ENCODE results near the gene PHLPP1. TPM values are rescaled to one million over a fixed set of nuclear protein-coding genes. Genes with fewer than 3 reads are reported as not detected.

Gene PHLPP1
- total RNA-seq, 1 experiment from 2014 or later: 39.9 TPM

GRCh38 chr18:62897153-62897552 lies 181.8 kb downstream of the PHLPP1 start:
- H2BK20ac ChIP-seq (ENCODE audit: low read depth, low read length, poor library complexity, severe bottlenecking): no peak overlapping the region
- no peak overlapping the region for H3K14ac ChIP-seq (ENCODE audit: insufficient read depth, low read length)
- no peak overlapping the region for H3K9ac ChIP-seq (ENCODE audit: extremely low read depth, insufficient read length, low read length)
- no peaks in the 10 kb centered on the region for H3K79me2 ChIP-seq (ENCODE audit: insufficient read depth, low read length)
- H4K91ac ChIP-seq (ENCODE audit: insufficient read length, low read depth, low read length): no peak overlapping the region
- H4K20me1 ChIP-seq (ENCODE audit: control insufficient read depth, insufficient read depth, insufficient read length): no peaks in the 10 kb centered on the region
- H3K4me1 ChIP-seq (ENCODE audit: insufficient read depth, low read length): peaks cover 4% of the 10 kb centered on the region; the same call in 1 of the 2 replicates
- no peak overlapping the region for H3K4me2 ChIP-seq (ENCODE audit: insufficient read depth, insufficient read length, low read length)
- H4K5ac ChIP-seq (ENCODE audit: insufficient read length, low read depth, low read length): no peak overlapping the region
- no peak overlapping the region for H2BK15ac ChIP-seq (ENCODE audit: low read depth, low read length)
- Mint-ChIP-seq H3K4me3 (no peak overlapping the region), H3K4me1 (peaks cover 16 to 17% of the 10 kb centered on the region in 2 experiments), H3K27ac (no peak overlapping the region), H3K27me3 (ENCODE audit: low read depth) (no peaks in the 10 kb centered on the region), H3K36me3 (ENCODE audit: insufficient read depth in 1 of 3, low read depth in 3 of 3) (peaks cover 32 to 39% (median 34%) of the 10 kb centered on the region in 3 experiments), H3K9me3 (no peaks in the 10 kb centered on the region)
- peaks cover 3% of the 10 kb centered on the region for H3K79me1 ChIP-seq (ENCODE audit: insufficient read depth, low read depth, low read length, poor library complexity, severe bottlenecking)
- H2AFZ ChIP-seq (ENCODE audit: low read length): no peak overlapping the region
- H3K23me2 ChIP-seq (ENCODE audit: insufficient read length, low read depth, low read length, poor library complexity, severe bottlenecking): no peaks in the 10 kb centered on the region
- H3K9me3 ChIP-seq (ENCODE audit: control insufficient read depth, low read depth, low read length): no peaks in the 10 kb centered on the region
- no peak overlapping the region for H4K8ac ChIP-seq (replicated peaks; ENCODE audit: insufficient read length, low read depth, low read length)
- no peaks in the 10 kb centered on the region for H3K27me3 ChIP-seq (ENCODE audit: insufficient read depth, low read length)
- H3T11ph ChIP-seq (ENCODE audit: low read length): no peak overlapping the region
- H3K56ac ChIP-seq (ENCODE audit: insufficient read length, low read depth, low read length): no peak overlapping the region
- no peak overlapping the region for H2BK5ac ChIP-seq (ENCODE audit: insufficient read length, low read length)
- no peak for DNase-seq
- H3K27ac ChIP-seq (ENCODE audit: insufficient read length, low read depth, low read length): no peak overlapping the region
- no peak overlapping the region for H2BK120ac ChIP-seq (ENCODE audit: low read depth, low read length, poor library complexity, severe bottlenecking)
- no peak overlapping the region for H3K4ac ChIP-seq (ENCODE audit: low read depth, low read length)
- no peak overlapping the region for H2BK12ac ChIP-seq (ENCODE audit: insufficient read length, low read depth, low read length)
- H3K23ac ChIP-seq (ENCODE audit: insufficient read length, low read depth, low read length): no peak overlapping the region
- no peak for TF ChIP-seq CTCF (conservative IDR thresholded peaks at IDR 0.05)
- no peak overlapping the region for H2AK5ac ChIP-seq (ENCODE audit: insufficient read length, low read length)
- no peak overlapping the region for H3K18ac ChIP-seq (ENCODE audit: insufficient read length, low read depth, low read length)
- no CpG with 5 or more reads among the region's 1 CpG for WGBS (ENCODE audit: extremely low coverage, insufficient read length, low lambda C conversion rate)

Data from H9 (cell line).